HG03460 (cell line): ENCODE results near the gene TAF9.
"Not testable (repeated sequence)": the region's sequence is repeated elsewhere in the genome, so short reads cannot be mapped to it uniquely, and the experiment has no call there.

Experiments used
- ATAC-seq: cut with Tn5 transposase; IDR thresholded peaks from one replicate; pipeline ENCODE4 v1.9.1; 2021; ENCODE audit not compliant: unreplicated experiment

Gene TAF9, protein sequence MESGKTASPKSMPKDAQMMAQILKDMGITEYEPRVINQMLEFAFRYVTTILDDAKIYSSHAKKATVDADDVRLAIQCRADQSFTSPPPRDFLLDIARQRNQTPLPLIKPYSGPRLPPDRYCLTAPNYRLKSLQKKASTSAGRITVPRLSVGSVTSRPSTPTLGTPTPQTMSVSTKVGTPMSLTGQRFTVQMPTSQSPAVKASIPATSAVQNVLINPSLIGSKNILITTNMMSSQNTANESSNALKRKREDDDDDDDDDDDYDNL

GRCh38 chr5:69369340-69370121, at the start of gene TAF9, which contains the start of the genes AK6 and RAD17:
Gene TAF9, minus strand, starts transcription at chr5:69369520. Its CDS starts 3,783 bp downstream, at chr5:69365737.
Gene AK6, minus strand, starts transcription at chr5:69369520. Its CDS starts 30 bp downstream, at chr5:69369490.
Gene RAD17, plus strand, starts transcription at chr5:69369818. Its CDS starts 2,391 bp downstream, at chr5:69372209.
- peak; percentile 89 for ATAC-seq

DNA sequence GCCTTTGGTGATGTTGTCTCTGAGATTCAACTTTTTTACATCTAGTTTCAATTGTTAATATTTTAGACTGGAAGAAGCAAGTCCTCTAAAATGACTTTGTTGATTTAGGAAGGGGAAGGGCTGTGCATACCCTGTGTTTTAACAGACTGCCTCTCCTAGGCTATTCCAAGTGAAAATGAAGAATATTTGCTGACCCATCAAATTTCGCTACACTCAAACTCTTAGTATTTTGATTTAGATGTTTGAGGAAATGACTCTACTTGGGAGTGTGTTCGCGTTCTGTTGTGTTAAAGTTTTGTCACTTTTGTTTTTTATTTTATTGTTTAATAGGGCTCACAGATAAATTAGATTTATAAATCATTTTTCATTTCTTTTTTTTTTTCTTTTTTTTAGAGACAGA, 49.2 kb upstream of the TAF9 start:
- ATAC-seq, result no peak

GRCh38 chr5:69416699-69417098, 47.4 kb upstream of the TAF9 start:
- ATAC-seq, result no peak

DNA sequence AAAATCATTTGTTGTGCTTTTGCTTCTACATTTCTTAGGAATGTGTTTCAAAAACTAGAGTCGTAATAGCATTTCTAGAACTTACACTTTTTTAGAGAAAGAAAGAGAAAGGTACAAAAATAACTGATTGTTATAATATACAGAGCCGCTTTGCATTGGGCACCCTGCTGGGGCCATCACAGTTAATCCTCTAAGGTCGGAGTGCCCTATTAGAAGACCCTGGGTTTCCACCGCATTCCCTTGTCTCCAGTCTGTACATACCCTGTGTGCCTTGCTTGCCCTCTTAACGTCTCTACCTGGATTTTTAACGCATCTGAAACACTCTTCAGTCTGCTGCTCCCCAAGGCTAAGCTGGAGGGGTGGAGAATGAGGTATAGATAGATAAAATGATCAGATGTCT, 46.9 kb upstream of the TAF9 start:
- ATAC-seq, result no peak

- ATAC-seq, result no peak
Measured at GRCh38 chr5:69415584-69415958, 46.3 kb upstream of the TAF9 start.

GRCh38 chr5:69414885-69415583, 45.7 kb upstream of the TAF9 start, which contains the start of gene MARVELD2:
Gene MARVELD2, plus strand, starts transcription at chr5:69415116. Its CDS starts 4,270 bp downstream, at chr5:69419386.
- ATAC-seq, result no peak

DNA sequence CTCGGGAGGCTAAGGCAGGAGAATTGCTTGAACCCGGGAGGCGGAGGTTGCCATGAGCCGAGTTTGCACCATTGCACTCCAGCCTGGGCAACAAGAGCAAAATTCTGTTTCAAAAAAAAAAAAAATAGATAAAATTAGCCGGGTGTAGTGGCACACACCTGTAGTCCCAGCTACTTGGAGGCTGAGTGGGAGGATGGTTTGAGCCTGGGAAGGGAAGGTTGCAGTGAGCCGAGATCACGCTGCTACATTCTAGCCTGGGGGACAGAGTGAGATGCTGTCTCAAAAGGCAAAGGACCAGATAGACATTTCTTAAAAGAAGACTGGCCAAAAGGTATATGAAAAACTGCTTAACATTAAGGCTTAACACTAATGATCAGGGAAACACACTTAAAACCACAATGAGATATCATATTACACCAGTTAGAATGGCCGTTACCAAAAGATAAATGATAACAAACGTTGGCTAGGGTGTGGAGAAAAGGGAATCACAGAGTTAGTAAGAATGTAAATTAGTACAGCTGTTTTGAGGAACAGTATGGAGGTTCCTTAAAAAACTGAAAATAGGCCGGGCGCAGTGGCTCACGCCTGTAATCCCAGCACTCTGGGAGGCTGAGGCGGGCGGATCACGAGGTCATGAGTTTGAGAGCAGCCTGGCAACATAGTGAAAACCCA, 35.5 kb upstream of the TAF9 start:
- ATAC-seq, result no peak

GRCh38 chr5:69378376-69378775, 9.1 kb upstream of the TAF9 start:
- ATAC-seq, result no peak

DNA sequence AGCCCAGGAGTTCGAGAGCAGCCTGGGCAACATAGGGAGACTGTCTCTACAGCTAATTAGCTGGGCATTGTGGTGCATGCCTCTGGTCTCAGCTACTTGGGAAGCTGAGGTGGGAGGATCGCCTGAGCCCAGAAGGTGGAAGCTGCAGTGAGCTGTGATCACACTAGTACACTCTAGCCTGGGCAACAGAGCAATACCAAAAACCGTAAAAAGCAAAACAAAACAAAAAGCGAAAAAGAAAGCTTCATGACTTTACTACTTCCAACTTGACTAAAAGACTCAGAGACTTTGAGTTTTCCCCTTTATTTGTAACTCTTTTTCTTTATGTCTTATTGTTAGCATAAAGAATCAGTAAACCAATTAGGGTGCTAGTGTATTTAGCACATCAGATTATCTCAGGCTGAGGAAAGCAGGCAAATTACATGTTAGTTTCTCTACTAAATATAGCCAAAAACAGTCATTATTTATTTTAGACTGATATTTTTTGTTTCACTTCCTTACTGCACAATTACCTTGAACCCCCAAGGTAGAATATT, 5.7 kb upstream of the TAF9 start:
- ATAC-seq, result peak; percentile 61

DNA sequence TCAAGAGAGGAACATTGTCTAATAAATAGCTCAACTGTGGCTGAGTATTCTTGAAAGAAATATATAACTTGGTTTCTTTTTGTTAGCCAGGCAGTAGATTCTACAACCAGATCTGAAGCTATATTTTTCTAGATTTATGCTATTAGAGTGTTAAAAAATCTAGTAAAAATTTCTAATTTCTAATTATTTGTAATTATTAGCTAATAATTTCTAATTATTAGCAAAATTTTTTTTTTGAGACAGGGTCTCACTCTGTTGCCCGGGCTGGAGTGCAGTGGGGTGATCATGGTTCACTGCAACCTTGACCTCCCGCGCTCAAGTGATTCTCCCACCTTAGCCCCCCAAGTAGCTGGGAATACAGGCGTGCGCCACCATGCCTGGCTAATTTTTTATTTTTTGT, 3.1 kb upstream of the TAF9 start:
- ATAC-seq, result no peak

GRCh38 chr5:69370335-69370734, 1.0 kb upstream of the TAF9 start:
- not testable (repeated sequence) for ATAC-seq

GRCh38 chr5:69368458-69369339, 621 bp downstream of the TAF9 start:
- ATAC-seq, result no peak

- no peak for ATAC-seq
Measured at GRCh38 chr5:69367697-69368279, 1.5 kb downstream of the TAF9 start.

GRCh38 chr5:69364850-69365249, 4.5 kb downstream of the TAF9 start:
- ATAC-seq, result no peak

DNA sequence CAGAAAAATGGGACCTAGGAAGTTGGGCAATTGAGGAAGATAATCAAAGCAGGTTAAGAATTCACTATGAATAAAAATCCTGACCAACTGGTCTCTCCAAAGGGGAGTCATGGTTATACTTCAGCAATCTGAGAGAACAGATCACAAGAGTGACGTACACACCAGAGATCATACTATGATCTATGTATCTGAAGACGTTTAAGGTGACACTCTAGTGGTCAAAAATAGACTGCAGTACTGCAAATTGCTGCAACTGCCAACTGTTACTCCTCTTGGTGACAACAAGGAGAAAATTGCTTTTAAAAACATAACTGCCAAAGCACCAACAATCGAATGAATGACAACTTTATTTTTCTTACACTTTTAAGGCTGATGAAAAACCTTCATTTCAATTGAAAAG, 4.9 kb downstream of the TAF9 start:
- ATAC-seq, result no peak

DNA sequence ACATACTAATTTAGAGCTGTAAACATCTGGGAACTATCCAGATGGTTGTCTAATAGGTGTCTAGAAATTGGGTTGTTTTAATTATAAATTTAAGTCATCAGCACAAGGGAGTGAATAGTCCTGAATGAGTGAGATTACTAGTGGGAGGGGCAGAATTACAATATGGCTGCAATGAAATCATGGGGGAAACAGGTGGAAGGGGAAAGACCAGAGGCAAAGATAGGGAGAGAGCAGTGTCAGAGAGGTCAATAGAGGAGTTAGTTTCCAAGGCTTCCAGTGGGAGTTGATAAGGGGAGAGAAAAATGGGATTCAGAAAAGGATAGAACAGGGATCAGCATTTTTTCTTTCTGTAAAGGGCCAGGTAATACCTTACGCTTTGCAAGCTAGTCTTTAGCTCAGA, 8.9 kb downstream of the TAF9 start:
- ATAC-seq, result no peak

GRCh38 chr5:69359699-69360098, 9.6 kb downstream of the TAF9 start:
- ATAC-seq, result no peak

DNA sequence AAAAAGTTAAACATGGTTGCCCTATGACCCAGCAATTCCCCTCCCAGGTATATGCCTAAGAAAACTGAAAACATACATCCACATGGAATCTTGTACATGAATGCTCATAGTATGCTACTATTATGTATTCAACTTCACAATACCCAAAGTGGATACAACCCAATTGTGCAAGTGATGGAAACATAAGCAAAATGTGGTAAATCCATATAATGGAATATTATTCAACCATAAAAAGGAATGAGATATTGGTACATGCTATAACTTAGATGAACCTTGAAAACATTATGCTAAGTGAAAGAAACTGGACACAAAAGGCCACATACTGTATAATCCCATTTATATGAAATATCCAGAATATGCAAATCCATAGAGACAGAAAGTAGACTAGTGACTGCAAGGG, 18.7 kb downstream of the TAF9 start:
- ATAC-seq, result no peak

- no peak for ATAC-seq
Measured at GRCh38 chr5:69343083-69343482, 26.2 kb downstream of the TAF9 start.
